ENCODE data around the gene ARL15.

DNA sequence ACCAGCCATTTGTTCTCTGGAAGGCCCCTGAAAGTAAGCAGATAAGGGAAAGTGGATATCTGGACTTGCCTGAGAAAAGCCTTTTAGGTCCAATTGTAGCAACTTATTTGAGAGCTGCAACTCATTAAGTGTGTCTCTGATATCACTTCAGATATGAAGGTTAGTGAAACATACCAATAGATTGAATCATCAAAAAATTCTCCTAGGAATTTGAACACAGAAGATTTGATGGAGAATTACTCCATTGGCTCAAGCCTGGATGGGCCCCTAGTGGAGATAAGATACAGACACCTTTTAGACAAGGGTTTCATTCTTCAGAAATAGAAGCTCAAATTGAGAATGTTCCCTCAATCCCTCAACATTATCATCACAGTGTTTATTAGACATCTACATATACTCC is 393.3 kb downstream of the ARL15 start:
- TF ChIP-seq EZH2 (IDR thresholded peaks at IDR 0.05; ENCODE audit: insufficient read depth, poor library complexity, severe bottlenecking) (no peak), EZH2phosphoT487 (IDR thresholded peaks at IDR 0.05; ENCODE audit: insufficient read depth, low read depth) (no peak)
